GM21360 (cell line): ENCODE data around the gene NEMP1.

Experiments used
- ATAC-seq: cut with Tn5 transposase; IDR thresholded peaks from one replicate; pipeline ENCODE4 v1.9.1; 2021; ENCODE audit warnings: mild to moderate bottlenecking, moderate library complexity; ENCODE audit not compliant: unreplicated experiment

NEMP1 gene

GRCh38 chr12:57107456-57108155, 29.0 kb upstream of the NEMP1 start:
- ATAC-seq, result no peak

DNA sequence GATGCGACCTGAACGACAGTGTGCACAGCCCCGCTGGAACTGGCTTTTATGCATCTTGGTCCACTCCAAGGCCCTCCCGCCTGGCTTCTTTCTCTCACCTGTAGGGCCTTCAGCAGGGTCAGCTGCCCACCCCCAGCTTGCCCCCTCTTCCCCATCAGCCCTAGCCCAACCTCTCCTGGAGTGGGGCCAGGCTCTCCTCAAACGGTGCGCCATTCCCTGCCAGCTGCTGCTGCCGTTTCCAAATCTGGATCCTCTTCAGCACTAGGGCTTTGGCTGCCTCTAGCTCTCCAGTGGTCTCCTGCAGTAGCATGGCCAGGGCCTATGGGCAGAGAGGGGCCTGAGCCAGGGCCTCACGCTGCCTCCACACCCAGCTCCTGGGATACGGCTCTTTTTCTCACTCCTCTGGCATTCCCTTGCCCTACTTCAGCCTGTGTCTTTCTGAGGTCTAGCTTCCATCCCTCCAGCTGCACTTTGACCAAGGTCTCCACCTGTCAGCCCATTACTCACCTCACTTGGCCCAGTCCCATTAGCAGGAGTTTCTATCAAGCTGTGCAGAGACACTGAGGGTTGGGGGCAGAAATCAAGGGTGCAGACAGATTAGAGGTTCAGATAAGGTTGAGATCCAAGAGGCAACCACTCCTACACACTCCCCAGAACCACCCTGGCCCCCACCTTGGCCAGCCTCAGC, 27.6 kb upstream of the NEMP1 start:
- no peak for ATAC-seq

DNA sequence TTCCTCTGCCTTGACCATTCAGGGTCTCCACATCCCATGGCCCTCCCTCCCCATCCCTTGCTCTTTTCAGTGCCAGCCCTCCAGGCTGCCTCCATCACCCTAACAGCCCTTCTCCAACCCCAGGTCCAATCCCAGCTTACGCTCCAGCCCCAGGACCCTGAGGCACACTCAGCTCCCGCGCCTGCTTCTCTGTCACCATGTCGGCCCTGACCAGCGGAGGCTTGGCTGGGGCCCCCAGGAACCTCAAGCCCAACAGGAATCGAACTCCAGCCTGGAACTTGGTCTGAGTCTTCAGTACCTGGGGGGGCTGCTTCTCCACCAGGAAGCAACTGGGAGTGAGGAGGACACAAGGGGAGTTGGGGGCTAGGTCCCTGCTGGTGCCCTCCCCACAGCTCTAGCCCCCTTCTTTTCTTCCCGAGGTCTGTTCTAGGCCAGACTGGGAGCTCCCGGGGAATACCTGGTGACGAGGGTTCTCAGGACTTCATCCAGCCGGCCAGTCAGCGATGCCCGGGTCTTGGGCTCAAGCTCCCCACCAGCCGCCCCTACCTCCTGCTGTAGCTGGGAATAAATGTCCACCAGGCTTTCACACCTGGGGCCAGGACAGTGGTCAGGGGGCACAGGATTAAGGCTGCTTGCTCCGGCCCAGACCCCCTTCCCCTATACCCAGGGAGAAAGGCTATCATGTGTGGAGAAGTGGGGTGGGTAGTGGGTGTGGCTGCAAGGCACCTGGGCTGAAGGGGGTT, 26.6 kb upstream of the NEMP1 start:
- no peak for ATAC-seq

GRCh38 chr12:57104292-57104910, 25.8 kb upstream of the NEMP1 start:
- no peak for ATAC-seq

DNA sequence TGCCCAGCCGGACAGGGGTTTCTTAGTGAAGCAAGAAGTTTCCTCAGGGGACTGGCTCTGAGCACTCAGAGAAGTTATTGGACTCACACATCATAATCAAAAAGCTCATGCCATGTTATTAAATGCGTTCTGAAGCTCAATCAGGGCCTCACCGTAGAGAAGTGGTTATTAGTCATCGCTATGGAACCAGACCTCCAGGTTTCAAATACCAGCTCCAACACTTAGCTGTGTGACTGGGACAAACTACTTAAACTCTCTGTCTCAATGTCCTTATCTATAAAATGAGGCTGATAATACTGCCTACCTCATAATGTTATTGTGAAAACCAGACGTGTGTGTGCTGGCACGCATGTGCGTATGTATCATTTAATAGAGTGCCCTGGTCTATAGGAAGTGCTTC, 25.3 kb upstream of the NEMP1 start:
- ATAC-seq, result no peak

- no peak for ATAC-seq
Measured at GRCh38 chr12:57101892-57102695, 23.5 kb upstream of the NEMP1 start.

- no peak for ATAC-seq
Measured at GRCh38 chr12:57099766-57100165, 21.2 kb upstream of the NEMP1 start.

DNA sequence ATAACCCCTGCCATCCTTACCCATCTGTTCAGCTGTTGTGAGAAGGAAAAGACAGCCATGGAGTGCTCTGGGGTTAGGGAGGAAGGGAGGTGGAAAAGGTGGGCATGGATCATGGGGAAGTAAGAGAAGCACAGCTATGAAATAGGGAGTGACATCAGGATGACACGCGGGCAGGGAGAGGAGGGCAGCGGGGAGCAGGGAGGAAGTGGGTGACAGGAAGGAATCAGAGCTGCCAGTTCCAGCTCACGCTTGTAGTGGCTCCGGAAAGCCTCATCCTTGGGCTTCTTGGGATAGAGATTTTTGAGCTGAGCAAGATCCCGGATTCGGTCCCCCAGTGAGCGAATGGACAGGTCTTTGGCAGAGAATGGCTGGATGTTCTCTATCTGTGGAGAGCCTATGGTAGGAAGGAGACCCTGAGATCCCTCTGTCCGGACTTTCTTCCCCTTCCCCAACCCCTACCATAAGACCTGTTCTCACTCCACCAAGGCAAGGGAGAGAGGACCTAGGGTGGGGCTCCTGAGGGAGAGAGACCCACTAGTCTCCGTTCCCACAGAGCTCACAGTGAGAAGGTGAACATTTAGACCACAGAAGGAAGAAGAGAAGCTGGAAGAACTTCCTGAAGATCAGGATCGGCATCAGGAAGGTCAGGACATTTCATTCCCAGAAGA, 20.6 kb upstream of the NEMP1 start:
- no peak for ATAC-seq

GRCh38 chr12:57098546-57098945, 20.0 kb upstream of the NEMP1 start:
- no peak for ATAC-seq

DNA sequence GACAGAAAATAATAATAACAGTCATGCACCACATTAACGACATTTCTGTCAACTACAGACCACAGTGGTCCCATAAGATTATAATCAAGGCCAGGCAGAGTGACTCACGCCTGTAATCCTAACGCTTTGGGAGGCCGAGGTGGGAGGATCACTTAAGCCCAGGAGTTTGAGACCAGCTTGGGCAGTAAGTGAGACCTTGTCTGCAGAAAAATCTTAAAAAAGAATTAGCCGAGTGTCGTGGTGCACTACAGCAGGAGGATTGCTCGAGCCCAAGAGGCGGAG, 18.9 kb upstream of the NEMP1 start:
- no peak for ATAC-seq

- ATAC-seq, result no peak
Measured at GRCh38 chr12:57096748-57097553, 18.4 kb upstream of the NEMP1 start.

- no peak for ATAC-seq
Measured at GRCh38 chr12:57096099-57096572, 17.5 kb upstream of the NEMP1 start.

DNA sequence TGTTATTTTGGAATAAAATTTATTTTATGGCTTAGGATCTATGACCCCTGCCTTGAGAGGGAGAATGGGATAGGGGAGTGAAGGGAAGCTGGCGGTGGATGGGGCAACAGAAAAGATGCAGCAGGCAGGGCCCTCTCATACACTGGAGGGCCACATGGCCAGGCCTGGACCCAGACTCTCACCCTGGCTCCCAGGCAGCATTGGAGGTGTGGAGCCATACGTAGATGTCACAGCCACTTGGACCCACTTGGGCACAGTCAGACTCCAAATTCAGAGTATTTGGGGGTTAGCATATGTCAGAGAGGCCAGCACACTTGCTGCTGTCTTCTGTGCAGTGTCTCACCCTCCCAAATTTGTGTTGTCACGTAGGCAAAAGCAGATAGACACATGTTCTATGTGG, 16.8 kb upstream of the NEMP1 start:
- no peak for ATAC-seq

- no peak for ATAC-seq
Measured at GRCh38 chr12:57094208-57095160, 15.9 kb upstream of the NEMP1 start.

DNA sequence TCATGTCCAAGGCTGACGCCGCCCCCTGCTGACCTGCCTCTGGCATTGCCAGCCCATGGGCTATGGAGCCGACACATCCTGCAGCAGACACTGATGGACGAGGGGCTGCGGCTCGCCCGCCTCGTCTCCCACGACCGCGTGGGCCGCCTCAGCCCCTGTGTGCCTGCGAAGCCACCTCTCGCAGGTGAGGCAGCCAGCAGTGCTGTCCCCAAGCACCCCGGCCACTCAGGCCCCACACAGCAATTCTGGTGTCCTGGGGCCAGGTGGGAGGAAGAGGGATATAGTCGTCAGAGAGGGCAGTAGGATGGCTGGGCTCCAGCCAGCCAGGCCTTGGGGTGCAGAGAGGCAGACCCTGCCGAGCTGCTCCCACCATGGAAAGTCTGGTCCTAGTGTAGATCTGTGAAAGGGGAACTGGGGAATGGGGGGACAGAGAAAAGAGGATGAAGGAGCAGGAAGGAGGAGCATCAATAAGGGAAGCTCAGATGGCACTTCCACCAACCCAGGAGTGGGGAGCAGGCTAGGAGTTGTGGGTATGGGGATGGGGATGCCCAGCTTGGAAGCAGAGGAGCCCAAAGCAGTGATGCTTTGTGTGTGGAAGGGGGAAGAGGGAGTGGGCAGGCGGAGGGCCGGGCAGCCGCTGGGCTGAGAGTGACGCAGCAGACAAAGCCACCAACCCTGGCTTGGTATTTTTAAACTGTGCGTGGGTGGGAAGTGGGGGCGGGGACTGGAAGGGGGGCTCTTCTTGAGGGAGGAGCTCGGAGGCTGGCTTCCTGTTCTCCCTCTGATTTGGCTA, 15.0 kb upstream of the NEMP1 start:
- no peak for ATAC-seq

DNA sequence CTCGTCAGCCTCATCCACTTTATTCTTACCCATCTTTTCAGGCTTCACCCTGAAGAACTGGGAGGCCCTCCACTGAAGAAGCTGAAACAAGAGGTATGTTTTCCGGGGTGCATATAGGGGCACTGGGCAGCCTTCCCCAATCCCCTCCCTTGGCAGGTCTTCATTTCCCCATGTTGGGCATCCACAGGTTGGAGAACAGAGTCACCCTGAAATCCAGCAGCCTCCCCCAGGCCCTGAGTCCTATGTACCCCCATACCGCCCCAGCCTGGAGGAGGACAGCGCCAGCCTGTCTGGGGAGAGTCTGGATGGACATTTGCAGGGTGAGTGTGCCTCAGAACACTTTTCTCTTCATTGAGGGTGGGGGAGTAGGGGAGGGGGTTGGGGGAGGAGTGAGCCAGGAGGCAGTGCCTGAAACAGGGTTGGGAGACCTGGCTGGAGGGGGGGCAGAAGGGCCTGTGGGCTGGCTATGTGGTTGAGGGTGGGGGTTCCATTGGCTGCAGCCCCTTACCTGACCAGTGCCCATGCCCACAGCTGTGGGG, 14.4 kb upstream of the NEMP1 start:
- ATAC-seq, result no peak

GRCh38 chr12:57092529-57092862, 13.9 kb upstream of the NEMP1 start:
- no peak for ATAC-seq
